Limb (tissue), 2 donors: ENCODE data around the gene VGLL4.
A peak's percentile ranks its signal among the peaks of the same experiment; 100 is the strongest.
"Not testable (repeated sequence)": the region's sequence is repeated elsewhere in the genome, so short reads cannot be mapped to it uniquely, and the experiment has no call there.

ENCODE experiments used
- DNase-seq, 2 donors: peaks; one replicate each; pipeline ENCODE4 v3.0.0-alpha.2; 2016; ENCODE audit errors: extremely low spot score in 2 of 2

Gene VGLL4

GRCh38 chr3:11607816-11608215 lies 35.9 kb downstream of the VGLL4 start:
- DNase-seq: no peak

- no peak for DNase-seq
Observed at GRCh38 chr3:11606865-11607440, 36.8 kb downstream of the VGLL4 start.

GRCh38 chr3:11606090-11606784 lies 37.5 kb downstream of the VGLL4 start:
- DNase-seq: no peak

GRCh38 chr3:11605398-11605797 lies 38.3 kb downstream of the VGLL4 start:
- no peak for DNase-seq

GRCh38 chr3:11604139-11604892 lies 39.4 kb downstream of the VGLL4 start:
- DNase-seq: no peak

- peak in 1 of 2 donors; percentile 78 for DNase-seq
Observed at GRCh38 chr3:11603628-11604027, 40.1 kb downstream of the VGLL4 start.

- no peak for DNase-seq
Observed at GRCh38 chr3:11602886-11603527, 40.7 kb downstream of the VGLL4 start.

- no peak for DNase-seq
Observed at GRCh38 chr3:11602239-11602840, 41.4 kb downstream of the VGLL4 start.

GRCh38 chr3:11601446-11602238 lies 42.1 kb downstream of the VGLL4 start:
- no peak for DNase-seq

GRCh38 chr3:11600501-11601282 lies 43.0 kb downstream of the VGLL4 start:
- peak; percentile 67 to 70 for DNase-seq

GRCh38 chr3:11596387-11596786 lies 47.3 kb downstream of the VGLL4 start:
- DNase-seq: no peak

GRCh38 chr3:11595024-11595423 lies 48.7 kb downstream of the VGLL4 start:
- not testable (repeated sequence) for DNase-seq

- DNase-seq: no peak
Observed at GRCh38 chr3:11593318-11594034, 50.2 kb downstream of the VGLL4 start.

- peak in 1 of 2 donors; percentile 29 for DNase-seq
Observed at GRCh38 chr3:11592445-11593298, 51.0 kb downstream of the VGLL4 start.

GRCh38 chr3:11591391-11592282 lies 52.1 kb downstream of the VGLL4 start:
- DNase-seq: peak in 1 of 2 donors; percentile 73

GRCh38 chr3:11591002-11591355 lies 52.7 kb downstream of the VGLL4 start:
- no peak for DNase-seq

- peak in 1 of 2 donors; percentile 21 for DNase-seq
Observed at GRCh38 chr3:11589706-11590105, 54.0 kb downstream of the VGLL4 start.
